ENCODE results near the gene RUBCN. TPM values are rescaled to one million over a fixed set of nuclear protein-coding genes. Genes with fewer than 3 reads are reported as not detected.

The RUBCN gene
- total RNA-seq, 1 experiment from 2014 or later: 25.6 TPM

- TF ChIP-seq EZH2 (IDR thresholded peaks at IDR 0.05; ENCODE audit: borderline replicate concordance, low read depth, low read length, poor library complexity, severe bottlenecking): no peak
- TF ChIP-seq CTCF (conservative IDR thresholded peaks at IDR 0.05; ENCODE audit: low read depth, low read length): no peak
- ChIA-PET POLR2A (ENCODE audit: low non-redundant PET) (no interaction called here), CTCF (no interaction called here)
- no peak for DNase-seq (ENCODE audit: low spot score)
- Histone ChIP-seq H3K27me3 (replicated peaks; ENCODE audit: insufficient read depth, low read depth, low read length, poor library complexity) (no peaks in the 10 kb centered on the region), H3K36me3 (ENCODE audit: insufficient read depth, low read length, poor library complexity, severe bottlenecking) (no peaks in the 10 kb centered on the region), H3K27ac (ENCODE audit: low read depth, low read length, poor library complexity, severe bottlenecking) (peak overlapping the region; percentile 71), H3K4me3 (ENCODE audit: low read depth, low read length, poor library complexity, severe bottlenecking) (peak overlapping the region; percentile 98), H3K9me3 (ENCODE audit: low read depth, low read length, poor library complexity, severe bottlenecking) (no peaks in the 10 kb centered on the region), H3K4me1 (ENCODE audit: insufficient read depth, low read length, poor library complexity, severe bottlenecking) (peaks cover 12% of the 10 kb centered on the region)
- TSS peak; percentile 90 for BruUV-seq (replicated peaks)
- intact Hi-C loops (cut with micrococcal nuclease; ENCODE audit: unreplicated experiment): no loop called here
Observed at GRCh38 chr3:197737319-197737649, 580 bp upstream of the RUBCN start.

GRCh38 chr3:197736010-197736490 is 654 bp downstream of the RUBCN start:
- Histone ChIP-seq H3K4me3 (ENCODE audit: low read depth, low read length, poor library complexity, severe bottlenecking) (peak overlapping the region; percentile 98), H3K36me3 (ENCODE audit: insufficient read depth, low read length, poor library complexity, severe bottlenecking) (no peaks in the 10 kb centered on the region), H3K4me1 (ENCODE audit: insufficient read depth, low read length, poor library complexity, severe bottlenecking) (peaks cover 12% of the 10 kb centered on the region), H3K27me3 (replicated peaks; ENCODE audit: insufficient read depth, low read depth, low read length, poor library complexity) (no peaks in the 10 kb centered on the region), H3K9me3 (ENCODE audit: low read depth, low read length, poor library complexity, severe bottlenecking) (no peaks in the 10 kb centered on the region), H3K27ac (ENCODE audit: low read depth, low read length, poor library complexity, severe bottlenecking) (peak overlapping the region; percentile 72)
- TF ChIP-seq CTCF (conservative IDR thresholded peaks at IDR 0.05; ENCODE audit: low read depth, low read length) (no peak), EZH2 (IDR thresholded peaks at IDR 0.05; ENCODE audit: borderline replicate concordance, low read depth, low read length, poor library complexity, severe bottlenecking) (no peak)
- intact Hi-C loops (cut with micrococcal nuclease; ENCODE audit: unreplicated experiment): no loop called here
- DNase-seq (ENCODE audit: low spot score): peak; percentile 33
- POLR2A ChIA-PET (ENCODE audit: low non-redundant PET): no interaction called here
- BruUV-seq (replicated peaks): no TSS peak
- CTCF ChIA-PET: interaction anchor here (0.8 kb wide), 1 partner anchor 222 kb away, joined by 3 read pairs; no protein-coding TSS in a partner anchor

- POLR2A ChIA-PET (ENCODE audit: low non-redundant PET): no interaction called here
- peaks cover 12% of the 10 kb centered on the region for H3K4me1 ChIP-seq (ENCODE audit: insufficient read depth, low read length, poor library complexity, severe bottlenecking)
- intact Hi-C loops (cut with micrococcal nuclease; ENCODE audit: unreplicated experiment): no loop called here
- TSS peak; percentile 25 for BruUV-seq (replicated peaks)
- no peaks in the 10 kb centered on the region for H3K36me3 ChIP-seq (ENCODE audit: insufficient read depth, low read length, poor library complexity, severe bottlenecking)
- no peak for TF ChIP-seq EZH2 (IDR thresholded peaks at IDR 0.05; ENCODE audit: borderline replicate concordance, low read depth, low read length, poor library complexity, severe bottlenecking)
- no peak for TF ChIP-seq CTCF (conservative IDR thresholded peaks at IDR 0.05; ENCODE audit: low read depth, low read length)
- H3K27me3 ChIP-seq (replicated peaks; ENCODE audit: insufficient read depth, low read depth, low read length, poor library complexity): no peaks in the 10 kb centered on the region
- H3K27ac ChIP-seq (ENCODE audit: low read depth, low read length, poor library complexity, severe bottlenecking): no peak overlapping the region
- no peaks in the 10 kb centered on the region for H3K9me3 ChIP-seq (ENCODE audit: low read depth, low read length, poor library complexity, severe bottlenecking)
- CTCF ChIA-PET: no interaction called here
- no peak for DNase-seq (ENCODE audit: low spot score)
- no peak overlapping the region for H3K4me3 ChIP-seq (ENCODE audit: low read depth, low read length, poor library complexity, severe bottlenecking)
Observed at GRCh38 chr3:197734667-197735318, 1.9 kb downstream of the RUBCN start.
